Transverse colon (tissue), 4 donors: ENCODE results near the gene PTPN11. TPM values are rescaled to one million over a fixed set of nuclear protein-coding genes. Genes with fewer than 3 reads are reported as not detected.

ENCODE experiments used
- DNase-seq: peaks from one replicate; pipeline ENCODE4 v3.0.0-alpha.2; 2019
- H3K27ac ChIP-seq, 4 donors: fragments of 200-600 bp; sonication (generic); 2 replicates each; pipeline ENCODE4 v1.5.1; 2016 to 2018; ENCODE audit warnings: inconsistent platforms in 4 of 4
- H3K27me3 ChIP-seq: fragments of 200-600 bp; sonication (generic); 2 replicates; pipeline ENCODE4 v1.5.1; 2017; ENCODE audit warnings: inconsistent platforms
- H3K36me3 ChIP-seq, 4 donors: fragments of 200-600 bp; sonication (generic); 2 replicates each; pipeline ENCODE4 v1.5.1; 2017 to 2019; ENCODE audit warnings: inconsistent platforms in 4 of 4
- H3K4me1 ChIP-seq, 4 donors: fragments of 200-600 bp; sonication (generic); 2 replicates each; pipeline ENCODE4 v1.5.1; 2017 to 2020; ENCODE audit warnings: inconsistent platforms in 4 of 4
- H3K4me3 ChIP-seq, 4 donors: fragments of 200-600 bp; sonication (generic); 1 replicate in 1 of 4; 2 replicates in 3 of 4; pipeline versions ENCODE4 v1.5.1 to v1.6.1; 2017 to 2019; ENCODE audit warnings: inconsistent platforms in 4 of 4
- H3K9me3 ChIP-seq, 2 donors: fragments of 200-600 bp; sonication (generic); 2 replicates each; pipeline ENCODE4 v1.5.1; 2017 to 2019; ENCODE audit warnings: inconsistent platforms in 2 of 2
- EP300 ChIP-seq: sonication (generic); formaldehyde crosslinking; IDR thresholded peaks from one replicate; pipeline ENCODE4 v1.6.1; 2017; ENCODE audit warnings: antibody characterized with exemption, low read depth
- POLR2A ChIP-seq: fragments of 450-650 bp; IDR thresholded peaks from one replicate; pipeline ENCODE4 v1.6.1; 2016; ENCODE audit warnings: antibody characterized with exemption, mild to moderate bottlenecking, moderate library complexity
- POLR2AphosphoS5 ChIP-seq, 3 donors: sonication (generic); formaldehyde crosslinking; IDR thresholded peaks; one replicate each; pipeline ENCODE4 v1.6.1; 2016; ENCODE audit warnings: antibody characterized with exemption in 3 of 3
- WGBS, 2 donors: methylation state at CpG; one replicate each; pipeline ENCODE4 v1.1.5; 2018; ENCODE audit warnings: low coverage in 1 of 2; 5-methylcytosine and 5-hydroxymethylcytosine counted together
- in situ Hi-C, 4 donors: fragments of 200-750 bp; cut with MboI; loops; one replicate each; pipeline versions ENCODE4 v1.15.0 to v1.15.1; 2017; ENCODE audit warnings: low sequenced_read_pairs in 3 of 4, low pct_ligation_motif_present in 1 of 4, low pct_unique_long_range_greater_than_20kb in 1 of 4
- intact Hi-C: fragments of 100-400 bp; cut with DNase I; formaldehyde crosslinking; loops from one replicate; pipeline ENCODE4 v1.15.1; 2023; ENCODE audit warnings: low total_unique reads
- total RNA-seq, 4 donors: library from RNA; depleted of rRNA; stranded (reverse); fragments of >200 nt; gene quantifications; one replicate each; pipeline ENCODE4 v1.1.0, GENCODE V29; 2016
- TF ChIP-seq, protein P1 (sequence below), 5 experiments: fragments of 200-600 bp in 3 of 5; fragments of 450-650 bp in 2 of 5; sonication (generic) in 3 of 5; IDR thresholded peaks; 1 replicate in 2 of 5; 2 replicates in 3 of 5; pipeline ENCODE4 v1.5.1; 2016 to 2017; ENCODE audit warnings: antibody characterized with exemption in 5 of 5, inconsistent platforms in 3 of 5, mild to moderate bottlenecking in 2 of 5, moderate library complexity in 1 of 5

Gene PTPN11
- total RNA-seq, 4 donors from 2014 or later = 46.4 to 56.7 (median 50.3) TPM

DNA sequence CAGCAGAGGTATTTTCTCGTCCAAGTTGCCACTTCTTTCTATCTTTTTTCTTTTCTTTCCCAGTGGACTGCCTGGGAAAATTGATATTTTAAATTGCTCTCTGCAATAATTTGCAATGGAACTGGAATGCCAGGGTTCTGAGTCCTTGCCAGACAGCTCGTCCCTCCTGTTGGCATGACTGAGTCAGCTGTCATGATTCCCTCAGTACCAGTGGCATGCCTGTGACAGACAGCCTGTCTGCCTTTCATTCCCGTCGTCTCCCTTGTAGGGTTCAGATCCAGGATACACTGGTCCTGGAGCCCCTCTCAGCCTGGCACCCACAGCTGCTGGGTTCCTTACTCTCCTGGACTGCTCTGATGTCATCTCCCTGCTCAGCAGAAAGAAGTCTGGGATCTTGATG lies 84.8 kb downstream of the PTPN11 start:
- Histone ChIP-seq H3K36me3 (peaks cover 0 to 49% (median 22%) of the 10 kb centered on the region in 4 donors), H3K27ac (no peak overlapping the region)
- intact Hi-C loops = no loop called here

DNA sequence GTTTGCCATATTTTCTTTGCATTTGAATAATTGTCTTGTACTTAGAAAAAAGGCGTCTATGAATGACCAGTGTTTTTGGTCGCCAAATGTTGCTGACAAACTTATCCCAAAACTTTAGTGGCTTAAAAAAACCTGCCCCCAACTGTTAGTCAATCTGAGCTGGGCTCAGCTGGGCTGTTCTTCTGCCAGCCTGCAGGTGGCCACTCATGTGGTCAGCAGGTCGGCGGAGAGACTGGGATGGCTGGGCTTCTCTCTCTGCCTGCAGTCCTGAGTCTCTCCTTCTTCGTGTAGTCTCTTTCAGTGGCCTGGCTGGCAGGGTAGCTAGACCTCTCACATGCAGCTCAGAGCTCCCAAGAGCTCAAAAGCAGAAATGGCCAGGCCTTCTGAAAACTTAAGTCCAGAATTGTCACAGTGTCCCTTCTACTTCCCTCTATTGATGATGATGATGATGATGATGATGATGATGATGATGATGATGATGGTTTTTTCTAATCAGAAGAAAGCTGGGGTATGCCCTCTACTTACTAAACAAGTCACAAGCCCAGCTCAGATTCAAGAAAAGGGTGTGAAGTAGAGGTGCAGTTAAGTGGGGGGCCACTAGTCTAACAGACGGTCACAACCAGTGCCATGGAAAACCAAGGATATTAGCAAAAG lies 87.9 kb downstream of the PTPN11 start:
- in situ Hi-C loops (no loop called here), intact Hi-C loops (no loop called here)
- TF ChIP-seq, protein P1, sequence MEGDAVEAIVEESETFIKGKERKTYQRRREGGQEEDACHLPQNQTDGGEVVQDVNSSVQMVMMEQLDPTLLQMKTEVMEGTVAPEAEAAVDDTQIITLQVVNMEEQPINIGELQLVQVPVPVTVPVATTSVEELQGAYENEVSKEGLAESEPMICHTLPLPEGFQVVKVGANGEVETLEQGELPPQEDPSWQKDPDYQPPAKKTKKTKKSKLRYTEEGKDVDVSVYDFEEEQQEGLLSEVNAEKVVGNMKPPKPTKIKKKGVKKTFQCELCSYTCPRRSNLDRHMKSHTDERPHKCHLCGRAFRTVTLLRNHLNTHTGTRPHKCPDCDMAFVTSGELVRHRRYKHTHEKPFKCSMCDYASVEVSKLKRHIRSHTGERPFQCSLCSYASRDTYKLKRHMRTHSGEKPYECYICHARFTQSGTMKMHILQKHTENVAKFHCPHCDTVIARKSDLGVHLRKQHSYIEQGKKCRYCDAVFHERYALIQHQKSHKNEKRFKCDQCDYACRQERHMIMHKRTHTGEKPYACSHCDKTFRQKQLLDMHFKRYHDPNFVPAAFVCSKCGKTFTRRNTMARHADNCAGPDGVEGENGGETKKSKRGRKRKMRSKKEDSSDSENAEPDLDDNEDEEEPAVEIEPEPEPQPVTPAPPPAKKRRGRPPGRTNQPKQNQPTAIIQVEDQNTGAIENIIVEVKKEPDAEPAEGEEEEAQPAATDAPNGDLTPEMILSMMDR (IDR thresholded peaks at IDR 0.05) = no peak
- TF ChIP-seq POLR2A (no peak), POLR2AphosphoS5 (IDR thresholded peaks at IDR 0.05) (no peak), EP300 (no peak)
- DNase-seq = no peak
- no peaks in the 10 kb centered on the region for H3K4me1 ChIP-seq
- H3K27ac ChIP-seq = no peak overlapping the region
- H3K9me3 ChIP-seq = no peaks in the 10 kb centered on the region
- H3K4me3 ChIP-seq = no peak overlapping the region
- WGBS, 2 donors = 90 to 95% methylated on average over 3 to 6 of the region's 6 CpGs
- H3K27me3 ChIP-seq = no peaks in the 10 kb centered on the region
- H3K36me3 ChIP-seq = peaks cover 0 to 49% (median 22%) of the 10 kb centered on the region in 4 donors

More for the DNA sequence above, 84.8 kb downstream of the PTPN11 start:
- H3K4me1 ChIP-seq = no peaks in the 10 kb centered on the region
- TF ChIP-seq EP300 = no peak
- no peak for TF ChIP-seq POLR2A
- TF ChIP-seq, protein P1 (IDR thresholded peaks at IDR 0.05) = no peak
- no peak for TF ChIP-seq POLR2AphosphoS5 (IDR thresholded peaks at IDR 0.05)
- WGBS, 2 donors = 67 to 97% methylated on average over 2 to 4 of the region's 4 CpGs
- H3K4me3 ChIP-seq = no peak overlapping the region
- H3K27me3 ChIP-seq = no peaks in the 10 kb centered on the region
- in situ Hi-C loops = no loop called here
- no peak for DNase-seq
- H3K9me3 ChIP-seq = no peaks in the 10 kb centered on the region

DNA sequence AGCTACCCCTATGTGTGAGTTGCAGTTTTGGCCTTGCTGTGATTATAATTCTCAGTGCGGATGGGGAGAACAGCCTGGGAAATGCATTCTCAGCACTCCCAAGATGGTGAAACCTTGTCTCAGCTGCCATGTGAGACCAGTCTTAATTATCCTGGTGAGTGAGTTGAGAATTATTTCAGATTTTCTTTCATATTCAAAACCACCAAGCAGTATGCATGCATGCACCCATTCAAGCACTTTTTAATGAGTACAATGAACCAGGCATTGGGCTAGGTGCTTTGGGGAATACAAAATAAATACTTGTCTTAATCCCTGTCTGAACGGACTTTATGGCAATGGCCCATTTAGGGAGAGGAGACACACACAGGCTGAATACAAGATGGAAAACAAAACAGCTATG lies 94.7 kb downstream of the PTPN11 start:
- Histone ChIP-seq H3K27me3 (no peaks in the 10 kb centered on the region), H3K27ac (no peak overlapping the region), H3K4me3 (no peak overlapping the region), H3K4me1 (no peaks in the 10 kb centered on the region), H3K36me3 (no peaks in the 10 kb centered on the region), H3K9me3 (no peaks in the 10 kb centered on the region)
- TF ChIP-seq, protein P1 (IDR thresholded peaks at IDR 0.05) = no peak
- no peak for TF ChIP-seq POLR2AphosphoS5 (IDR thresholded peaks at IDR 0.05)
- no peak for TF ChIP-seq POLR2A
- TF ChIP-seq EP300 = no peak
- DNase-seq = no peak
- intact Hi-C loops (no loop called here), in situ Hi-C loops (no loop called here)
- WGBS, 2 donors = 86 to 100% methylated on average over 1 to 2 of the region's 2 CpGs

DNA sequence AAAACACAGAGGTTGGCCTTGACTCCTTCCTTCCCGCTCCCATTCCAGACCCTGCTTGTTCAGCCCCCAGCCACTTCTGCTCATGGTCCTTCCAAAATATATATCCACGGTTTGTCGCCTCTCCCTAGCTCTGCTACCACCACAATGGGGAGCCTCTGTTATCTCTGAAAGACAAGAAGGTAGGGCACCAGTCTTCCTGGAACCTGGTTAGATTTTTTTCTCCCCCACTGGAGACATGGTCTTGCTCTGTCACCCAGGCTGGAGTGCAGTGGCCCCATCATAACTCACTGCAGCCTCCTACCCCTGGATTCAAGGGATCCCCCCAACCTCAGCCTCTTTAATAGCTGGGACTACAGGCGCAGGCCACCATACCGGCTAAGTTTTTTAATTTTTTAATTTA lies 95.7 kb downstream of the PTPN11 start:
- TF ChIP-seq, protein P1 (IDR thresholded peaks at IDR 0.05) = no peak
- TF ChIP-seq POLR2A (no peak), EP300 (no peak), POLR2AphosphoS5 (IDR thresholded peaks at IDR 0.05) (no peak)
- in situ Hi-C loops = no loop called here
- no peak for DNase-seq
- no peaks in the 10 kb centered on the region for H3K27me3 ChIP-seq
- no peak overlapping the region for H3K27ac ChIP-seq
- no peaks in the 10 kb centered on the region for H3K9me3 ChIP-seq
- intact Hi-C loops = no loop called here
- H3K4me3 ChIP-seq = no peak overlapping the region
- H3K36me3 ChIP-seq = no peaks in the 10 kb centered on the region
- H3K4me1 ChIP-seq = no peaks in the 10 kb centered on the region
- WGBS, 2 donors = 92 to 98% methylated on average over 2 to 5 of the region's 5 CpGs
